ENCODE results near the gene MAPT. TPM values are rescaled to one million over a fixed set of nuclear protein-coding genes. Genes with fewer than 3 reads are reported as not detected.
A peak's percentile ranks its signal among the peaks of the same experiment; 100 is the strongest.

MAPT gene
- total and polyA plus RNA-seq, 2 of the 13 experiments (the other 11 are each of a cell fraction or from before 2014, with no cell fraction given) = 2.1 to 2.8 TPM

DNA sequence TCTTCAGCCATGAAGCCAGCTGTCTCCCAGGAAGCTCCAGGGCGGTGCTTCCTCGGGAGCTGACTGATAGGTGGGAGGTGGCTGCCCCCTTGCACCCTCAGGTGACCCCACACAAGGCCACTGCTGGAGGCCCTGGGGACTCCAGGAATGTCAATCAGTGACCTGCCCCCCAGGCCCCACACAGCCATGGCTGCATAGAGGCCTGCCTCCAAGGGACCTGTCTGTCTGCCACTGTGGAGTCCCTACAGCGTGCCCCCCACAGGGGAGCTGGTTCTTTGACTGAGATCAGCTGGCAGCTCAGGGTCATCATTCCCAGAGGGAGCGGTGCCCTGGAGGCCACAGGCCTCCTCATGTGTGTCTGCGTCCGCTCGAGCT is 118.8 kb downstream of the MAPT start (continued):
- TF ChIP-seq, protein P1, sequence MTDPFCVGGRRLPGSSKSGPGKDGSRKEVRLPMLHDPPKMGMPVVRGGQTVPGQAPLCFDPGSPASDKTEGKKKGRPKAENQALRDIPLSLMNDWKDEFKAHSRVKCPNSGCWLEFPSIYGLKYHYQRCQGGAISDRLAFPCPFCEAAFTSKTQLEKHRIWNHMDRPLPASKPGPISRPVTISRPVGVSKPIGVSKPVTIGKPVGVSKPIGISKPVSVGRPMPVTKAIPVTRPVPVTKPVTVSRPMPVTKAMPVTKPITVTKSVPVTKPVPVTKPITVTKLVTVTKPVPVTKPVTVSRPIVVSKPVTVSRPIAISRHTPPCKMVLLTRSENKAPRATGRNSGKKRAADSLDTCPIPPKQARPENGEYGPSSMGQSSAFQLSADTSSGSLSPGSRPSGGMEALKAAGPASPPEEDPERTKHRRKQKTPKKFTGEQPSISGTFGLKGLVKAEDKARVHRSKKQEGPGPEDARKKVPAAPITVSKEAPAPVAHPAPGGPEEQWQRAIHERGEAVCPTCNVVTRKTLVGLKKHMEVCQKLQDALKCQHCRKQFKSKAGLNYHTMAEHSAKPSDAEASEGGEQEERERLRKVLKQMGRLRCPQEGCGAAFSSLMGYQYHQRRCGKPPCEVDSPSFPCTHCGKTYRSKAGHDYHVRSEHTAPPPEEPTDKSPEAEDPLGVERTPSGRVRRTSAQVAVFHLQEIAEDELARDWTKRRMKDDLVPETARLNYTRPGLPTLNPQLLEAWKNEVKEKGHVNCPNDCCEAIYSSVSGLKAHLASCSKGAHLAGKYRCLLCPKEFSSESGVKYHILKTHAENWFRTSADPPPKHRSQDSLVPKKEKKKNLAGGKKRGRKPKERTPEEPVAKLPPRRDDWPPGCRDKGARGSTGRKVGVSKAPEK (CRISPR knock-in tag; IDR thresholded peaks at IDR 0.05; ENCODE audit: borderline replicate concordance) = no peak
- 0 out of 2 replicates have a peak, but pooled peaks have one; percentile 57 for TF ChIP-seq HNRNPL (IDR thresholded peaks at IDR 0.05; ENCODE audit: low read depth, low read length)
- 0 out of 2 replicates have a peak, but pooled peaks have one; percentile 72 for TF ChIP-seq ZNF543 (CRISPR knock-in tag; IDR thresholded peaks at IDR 0.05)
- no peak for TF ChIP-seq ELF1 (CRISPR knock-in tag; IDR thresholded peaks at IDR 0.05)
- no peak for TF ChIP-seq SRF (IDR thresholded peaks at IDR 0.05; ENCODE audit: low read depth, low read length)
- peak; percentile 61; the same call in 1 of the 2 replicates for TF ChIP-seq MEIS1 (CRISPR knock-in tag; IDR thresholded peaks at IDR 0.05; ENCODE audit: borderline replicate concordance)
- TF ChIP-seq ZNF761 (CRISPR knock-in tag; conservative IDR thresholded peaks at IDR 0.05) = peak; percentile 52; the same call in 1 of the 2 replicates
- TF ChIP-seq MEF2D (CRISPR knock-in tag; IDR thresholded peaks at IDR 0.05) = peak; percentile 77; the same call in 1 of the 2 replicates
- TF ChIP-seq, protein P2, sequence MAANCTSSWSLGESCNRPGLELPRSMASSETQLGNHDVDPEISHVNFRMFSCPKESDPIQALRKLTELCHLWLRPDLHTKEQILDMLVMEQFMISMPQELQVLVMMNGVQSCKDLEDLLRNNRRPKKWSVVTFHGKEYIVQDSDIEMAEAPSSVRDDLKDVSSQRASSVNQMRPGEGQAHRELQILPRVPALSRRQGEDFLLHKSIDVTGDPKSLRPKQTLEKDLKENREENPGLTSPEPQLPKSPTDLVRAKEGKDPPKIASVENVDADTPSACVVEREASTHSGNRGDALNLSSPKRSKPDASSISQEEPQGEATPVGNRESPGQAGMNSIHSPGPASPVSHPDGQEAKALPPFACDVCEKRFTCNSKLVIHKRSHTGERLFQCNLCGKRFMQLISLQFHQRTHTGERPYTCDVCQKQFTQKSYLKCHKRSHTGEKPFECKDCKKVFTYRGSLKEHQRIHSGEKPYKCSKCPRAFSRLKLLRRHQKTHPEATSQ (CRISPR knock-in tag; IDR thresholded peaks at IDR 0.05; ENCODE audit: borderline replicate concordance) = no peak
- peak; percentile 57; the same call in 1 of the 2 replicates for TF ChIP-seq NR2F6 (IDR thresholded peaks at IDR 0.05)
- peak; percentile 71 for TF ChIP-seq NR2F6 (CRISPR knock-in tag; IDR thresholded peaks at IDR 0.05)
- TF ChIP-seq ZNF296 (CRISPR knock-in tag; conservative IDR thresholded peaks at IDR 0.05) = 0 out of 2 replicates have a peak, but pooled peaks have one; percentile 35
- TF ChIP-seq NR2F2 (IDR thresholded peaks at IDR 0.05; ENCODE audit: borderline replicate concordance, low read depth) = peak; percentile 75; the same call in 1 of the 2 replicates
- TF ChIP-seq, protein P3, sequence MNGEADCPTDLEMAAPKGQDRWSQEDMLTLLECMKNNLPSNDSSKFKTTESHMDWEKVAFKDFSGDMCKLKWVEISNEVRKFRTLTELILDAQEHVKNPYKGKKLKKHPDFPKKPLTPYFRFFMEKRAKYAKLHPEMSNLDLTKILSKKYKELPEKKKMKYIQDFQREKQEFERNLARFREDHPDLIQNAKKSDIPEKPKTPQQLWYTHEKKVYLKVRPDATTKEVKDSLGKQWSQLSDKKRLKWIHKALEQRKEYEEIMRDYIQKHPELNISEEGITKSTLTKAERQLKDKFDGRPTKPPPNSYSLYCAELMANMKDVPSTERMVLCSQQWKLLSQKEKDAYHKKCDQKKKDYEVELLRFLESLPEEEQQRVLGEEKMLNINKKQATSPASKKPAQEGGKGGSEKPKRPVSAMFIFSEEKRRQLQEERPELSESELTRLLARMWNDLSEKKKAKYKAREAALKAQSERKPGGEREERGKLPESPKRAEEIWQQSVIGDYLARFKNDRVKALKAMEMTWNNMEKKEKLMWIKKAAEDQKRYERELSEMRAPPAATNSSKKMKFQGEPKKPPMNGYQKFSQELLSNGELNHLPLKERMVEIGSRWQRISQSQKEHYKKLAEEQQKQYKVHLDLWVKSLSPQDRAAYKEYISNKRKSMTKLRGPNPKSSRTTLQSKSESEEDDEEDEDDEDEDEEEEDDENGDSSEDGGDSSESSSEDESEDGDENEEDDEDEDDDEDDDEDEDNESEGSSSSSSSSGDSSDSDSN (CRISPR knock-in tag; IDR thresholded peaks at IDR 0.05) = peak; percentile 48; the same call in 1 of the 2 replicates
- 0 out of 2 replicates have a peak, but pooled peaks have one; percentile 45 for TF ChIP-seq NFKB2 (CRISPR knock-in tag; IDR thresholded peaks at IDR 0.05; ENCODE audit: borderline replicate concordance)
- 0 out of 2 replicates have a peak, but pooled peaks have one; percentile 41 for TF ChIP-seq ZBTB7A (CRISPR knock-in tag; IDR thresholded peaks at IDR 0.05)
- TF ChIP-seq ZFYVE20 (CRISPR knock-in tag; IDR thresholded peaks at IDR 0.05; ENCODE audit: borderline replicate concordance, low read depth) = 0 out of 2 replicates have a peak, but pooled peaks have one; percentile 5
- 0 out of 2 replicates have a peak, but pooled peaks have one; percentile 55 for TF ChIP-seq ZNF598 (CRISPR knock-in tag; IDR thresholded peaks at IDR 0.05; ENCODE audit: borderline replicate concordance)
- peak; percentile 48 for TF ChIP-seq HOXA3 (CRISPR knock-in tag; IDR thresholded peaks at IDR 0.05)
- TF ChIP-seq, protein P4, sequence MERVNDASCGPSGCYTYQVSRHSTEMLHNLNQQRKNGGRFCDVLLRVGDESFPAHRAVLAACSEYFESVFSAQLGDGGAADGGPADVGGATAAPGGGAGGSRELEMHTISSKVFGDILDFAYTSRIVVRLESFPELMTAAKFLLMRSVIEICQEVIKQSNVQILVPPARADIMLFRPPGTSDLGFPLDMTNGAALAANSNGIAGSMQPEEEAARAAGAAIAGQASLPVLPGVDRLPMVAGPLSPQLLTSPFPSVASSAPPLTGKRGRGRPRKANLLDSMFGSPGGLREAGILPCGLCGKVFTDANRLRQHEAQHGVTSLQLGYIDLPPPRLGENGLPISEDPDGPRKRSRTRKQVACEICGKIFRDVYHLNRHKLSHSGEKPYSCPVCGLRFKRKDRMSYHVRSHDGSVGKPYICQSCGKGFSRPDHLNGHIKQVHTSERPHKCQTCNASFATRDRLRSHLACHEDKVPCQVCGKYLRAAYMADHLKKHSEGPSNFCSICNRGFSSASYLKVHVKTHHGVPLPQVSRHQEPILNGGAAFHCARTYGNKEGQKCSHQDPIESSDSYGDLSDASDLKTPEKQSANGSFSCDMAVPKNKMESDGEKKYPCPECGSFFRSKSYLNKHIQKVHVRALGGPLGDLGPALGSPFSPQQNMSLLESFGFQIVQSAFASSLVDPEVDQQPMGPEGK (CRISPR knock-in tag; IDR thresholded peaks at IDR 0.05) = peak; percentile 90

Data from HepG2 (cell line).